ENCODE results near the gene CLUH. TPM values are rescaled to one million over a fixed set of nuclear protein-coding genes. Genes with fewer than 3 reads are reported as not detected.

CLUH gene
- polyA plus RNA-seq, 1 of the 3 experiments (the other 2 are of a cell fraction), result 32.2 TPM

- no peak for TF ChIP-seq USF2 (IDR thresholded peaks at IDR 0.05; ENCODE audit: borderline replicate concordance, low read depth, low read length)
- TF ChIP-seq NRF1 (IDR thresholded peaks at IDR 0.05; ENCODE audit: low read depth, low read length), result 0 out of 2 replicates have a peak, but pooled peaks have one; percentile 19
- peak; percentile 68; the same call in 1 of the 2 replicates for TF ChIP-seq SIN3A (IDR thresholded peaks at IDR 0.05; ENCODE audit: borderline replicate concordance, low read depth, low read length)
- no peak for TF ChIP-seq YY1 (IDR thresholded peaks at IDR 0.05; ENCODE audit: low read depth)
- TF ChIP-seq TEAD4 (IDR thresholded peaks at IDR 0.05; ENCODE audit: borderline replicate concordance, insufficient read depth), result no peak
- TF ChIP-seq RFX5 (IDR thresholded peaks at IDR 0.05; ENCODE audit: low read length), result no peak
- TF ChIP-seq, protein P1, sequence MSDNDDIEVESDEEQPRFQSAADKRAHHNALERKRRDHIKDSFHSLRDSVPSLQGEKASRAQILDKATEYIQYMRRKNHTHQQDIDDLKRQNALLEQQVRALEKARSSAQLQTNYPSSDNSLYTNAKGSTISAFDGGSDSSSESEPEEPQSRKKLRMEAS (IDR thresholded peaks at IDR 0.05; ENCODE audit: low read depth), result 0 out of 2 replicates have a peak, but pooled peaks have one; percentile 52
- TF ChIP-seq RXRA (IDR thresholded peaks at IDR 0.05; ENCODE audit: borderline replicate concordance, low read depth), result no peak
- no peak for TF ChIP-seq NFIC (IDR thresholded peaks at IDR 0.05; ENCODE audit: borderline replicate concordance)
- peak; percentile 60 for TF ChIP-seq RCOR1 (IDR thresholded peaks at IDR 0.05; ENCODE audit: low read length)
- TF ChIP-seq RAD21 (IDR thresholded peaks at IDR 0.05; ENCODE audit: low read length), result peak; percentile 18; the same call in 1 of the 2 replicates
- TF ChIP-seq PBX3 (IDR thresholded peaks at IDR 0.05), result no peak
Observed at GRCh38 chr17:2749784-2750181, 38.2 kb upstream of the CLUH start (continued).

- Histone ChIP-seq H3K9ac (no peak within 1 kb of the TSS), H3K79me2 (ENCODE audit: insufficient read depth) (no peaks in the 10 kb centered on the region), H3K36me3 (replicated peaks in 1 of 2; ENCODE audit: control insufficient read depth in 1 of 2, insufficient read depth in 2 of 2, low read length in 1 of 2) (no peaks in the 10 kb centered on the region), H3K4me2 (peak within 1 kb of the TSS; percentile 44; the same call in 1 of the 2 replicates), H3K4me3 (ENCODE audit: low read depth in 2 of 2, low read length in 1 of 2) (peak within 1 kb of the TSS in 1 of 2 experiments; percentile 47; a peak in 2 of 4 replicates), H3F3A (replicated peaks; ENCODE audit: insufficient read depth) (no peaks in the 10 kb centered on the region), H3K9me2 (no peaks in the 10 kb centered on the region), H4K20me1 (ENCODE audit: insufficient read depth) (no peaks in the 10 kb centered on the region), H3K27me3 (ENCODE audit: insufficient read depth) (peaks cover 22% of the 10 kb centered on the region), H3K27ac (ENCODE audit: low read depth in 2 of 2, low read length in 1 of 2) (peak within 1 kb of the TSS in 1 of 2 experiments; percentile 76; a peak in 2 of 4 replicates), H2AFZ (ENCODE audit: low read depth) (no peak within 1 kb of the TSS), H3K4me1 (ENCODE audit: control insufficient read depth in 1 of 2, insufficient read depth in 2 of 2, low read depth in 1 of 2, low read length in 1 of 2) (peaks cover 0 to 2% of the 10 kb centered on the region in 2 experiments; a peak in 1 of 4 replicates), H3K9me3 (no peaks in the 10 kb centered on the region)
- DNase-seq, result peak; percentile 98
- CTCF ChIA-PET, result interaction anchor here (1.2 to 1.5 kb wide), 2 partner anchors 24 to 37 kb away, joined by 3 to 4 read pairs; no protein-coding TSS in a partner anchor
- 16% methylated on average over 5 of the region's 76 CpGs for WGBS (ENCODE audit: low lambda C conversion rate)
- POLR2A ChIA-PET, result interaction anchor here (0.9 to 1.0 kb wide), 2 partner anchors 9 to 12 kb away, joined by 3 read pairs; no protein-coding TSS in a partner anchor
- TF ChIP-seq FOXJ3 (CRISPR knock-in tag; IDR thresholded peaks at IDR 0.05) (no peak), EP300 (IDR thresholded peaks at IDR 0.05; ENCODE audit: borderline replicate concordance in 1 of 2, low read depth in 1 of 2, low read length in 1 of 2) (no peak)
- TF ChIP-seq, protein P1 (IDR thresholded peaks at IDR 0.05; ENCODE audit: low read depth), result no peak
Observed at GRCh38 chr17:2749058-2749783, 37.7 kb upstream of the CLUH start, which contains the start of gene CCDC92B. TSS of gene CCDC92B (minus strand) at chr17:2749652. CDS start at chr17:2735145, 14,507 bp downstream.

Data from SK-N-SH (cell line).